Left renal cortex interstitium (tissue), 4 donors: ENCODE results near the gene ZNF213. TPM values are rescaled to one million over a fixed set of nuclear protein-coding genes. Genes with fewer than 3 reads are reported as not detected.

Experiments used
- DNase-seq, 4 donors: peaks; one replicate each; pipeline ENCODE4 v3.0.0-alpha.2; 2013; ENCODE audit warnings: low read depth in 4 of 4, low spot score in 2 of 4, missing footprints in 1 of 4
- polyA plus RNA-seq, 4 donors: library from polyadenylated mRNA; unstranded; fragments of 120-200 nt; gene quantifications; one replicate each; pipeline ENCODE4 v1.2.1, GENCODE V29; 2013; ENCODE audit not compliant: insufficient read length in 4 of 4

Gene ZNF213
- polyA plus RNA-seq, 4 donors, result 9.6 to 16.4 (median 15.4) TPM

- DNase-seq, result no peak
Measured at GRCh38 chr16:3187798-3188674, 53.2 kb downstream of the ZNF213 start, which contains the start of gene OR1F1. OR1F1 (plus strand) TSS chr16:3188204.

- no peak for DNase-seq
Measured at GRCh38 chr16:3188675-3188924, 53.8 kb downstream of the ZNF213 start.

GRCh38 chr16:3188925-3189825 lies 54.3 kb downstream of the ZNF213 start:
- DNase-seq, result no peak

GRCh38 chr16:3189869-3190268 lies 55.0 kb downstream of the ZNF213 start:
- DNase-seq, result no peak

GRCh38 chr16:3190949-3191353 lies 56.1 kb downstream of the ZNF213 start:
- DNase-seq, result no peak

Other genes with a start within 250 kb of the ZNF213 start
- gene FLYWCH1, start 223.1 kb upstream of the ZNF213 start, polyA plus RNA-seq, result 10 to 100 TPM; 19.3 to 40.9 (median 25.4) TPM
- 1 to 10 TPM; 1.1 to 2.7 (median 2.3) TPM for gene KREMEN2, start 170.8 kb upstream of the ZNF213 start, polyA plus RNA-seq
- gene PAQR4, start 165.7 kb upstream of the ZNF213 start, polyA plus RNA-seq, result 10 to 100 TPM in 2 of 4 donors, 1 to 10 TPM in 2; 8.7 to 11.4 (median 9.9) TPM
- 10 to 100 TPM in 3 of 4 donors, 1 to 10 TPM in 1; 9.8 to 29.0 (median 20.1) TPM for gene PKMYT1, start 154.6 kb upstream of the ZNF213 start, polyA plus RNA-seq
- gene CLDN9, start 122.1 kb upstream of the ZNF213 start, polyA plus RNA-seq, result 1 to 10 TPM; 2.2 to 4.8 (median 2.9) TPM
- 10 to 100 TPM; 32.8 to 39.4 (median 35.9) TPM for gene CLDN6, start 116.8 kb upstream of the ZNF213 start, polyA plus RNA-seq
- gene TNFRSF12A, start 114.7 kb upstream of the ZNF213 start, polyA plus RNA-seq, result 10 to 100 TPM; 10.1 to 23.1 (median 16.9) TPM
- gene HCFC1R1, start 111.1 kb upstream of the ZNF213 start, polyA plus RNA-seq, result 10 to 100 TPM; 54.2 to 86.5 (median 68.9) TPM
- 10 to 100 TPM; 28.5 to 36.4 (median 33.1) TPM for gene THOC6, start 111.0 kb upstream of the ZNF213 start, polyA plus RNA-seq
- 1 to 10 TPM; 1.5 to 6.9 (median 2.5) TPM for gene BICDL2, start 98.1 kb upstream of the ZNF213 start, polyA plus RNA-seq
- gene MMP25, start 88.5 kb upstream of the ZNF213 start, polyA plus RNA-seq, result 1 to 10 TPM in 2 of 4 donors, under 1 TPM in 2; 0.51 to 3.2 (median 1.2) TPM
- gene IL32, start 69.4 kb upstream of the ZNF213 start, polyA plus RNA-seq, result 10 to 100 TPM; 28.2 to 40.2 (median 32.9) TPM
- gene ZSCAN10, start 35.7 kb upstream of the ZNF213 start, polyA plus RNA-seq, result under 1 TPM; 0.18 to 0.49 (median 0.20) TPM
- 10 to 100 TPM; 15.7 to 22.6 (median 17.8) TPM for gene ZNF205, start 22.4 kb upstream of the ZNF213 start, polyA plus RNA-seq
- not detected for gene OR1F1, start 53.2 kb downstream of the ZNF213 start, polyA plus RNA-seq
- 10 to 100 TPM; 12.2 to 14.3 (median 13.3) TPM for gene ZNF200, start 100.1 kb downstream of the ZNF213 start, polyA plus RNA-seq
- gene MEFV, start 121.6 kb downstream of the ZNF213 start, polyA plus RNA-seq, result under 1 TPM; 0.16 to 0.51 (median 0.29) TPM
- gene ZNF263, start 148.5 kb downstream of the ZNF213 start, polyA plus RNA-seq, result 10 to 100 TPM; 42.5 to 53.0 (median 48.0) TPM
- gene TIGD7, start 170.4 kb downstream of the ZNF213 start, polyA plus RNA-seq, result 10 to 100 TPM in 3 of 4 donors, 1 to 10 TPM in 1; 9.9 to 14.2 (median 12.9) TPM
- 10 to 100 TPM; 36.3 to 65.8 (median 55.8) TPM for gene ZNF75A, start 170.5 kb downstream of the ZNF213 start, polyA plus RNA-seq
- gene OR2C1, start 220.9 kb downstream of the ZNF213 start, polyA plus RNA-seq, result under 1 TPM; 0.37 to 0.99 (median 0.76) TPM